ENCODE measurements around the gene ZBTB40. TPM values are rescaled to one million over a fixed set of nuclear protein-coding genes. Genes with fewer than 3 reads are reported as not detected.

Gene ZBTB40
- total RNA-seq, 1 experiment from 2014 or later: 19.5 TPM

DNA sequence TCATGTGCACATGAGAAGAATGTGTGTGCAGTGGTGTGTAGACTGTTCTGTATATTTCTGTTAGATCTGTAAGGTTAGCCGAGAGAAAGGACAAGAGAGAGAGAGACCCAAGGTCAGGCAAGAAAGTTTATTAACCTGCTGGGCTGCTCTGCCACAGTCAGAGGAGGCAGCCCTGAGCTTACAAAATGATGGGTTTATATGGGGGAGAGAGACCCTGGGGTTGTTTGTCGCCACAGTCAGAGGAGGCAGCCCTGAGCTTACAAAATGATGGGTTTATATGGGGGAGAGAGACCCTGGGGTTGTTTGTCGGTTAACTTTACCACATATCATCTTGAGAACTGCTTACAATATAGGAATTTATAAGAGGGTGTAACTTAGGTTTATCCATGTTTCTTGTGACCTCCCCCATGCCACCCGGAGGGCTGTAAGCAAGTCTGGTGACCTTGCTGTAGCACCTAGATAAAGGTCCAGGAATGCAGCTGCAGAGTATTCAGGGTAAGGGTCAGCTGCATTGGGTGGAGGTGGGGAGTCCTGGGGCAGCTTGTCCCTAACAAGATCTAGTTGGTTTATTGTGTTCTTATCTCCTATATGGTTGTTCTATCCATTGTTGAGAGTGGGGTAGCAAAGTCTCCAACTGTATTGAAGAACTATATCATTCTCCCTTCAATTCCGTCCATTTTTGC lies 9.3 kb upstream of the ZBTB40 start:
- no TSS peak for BruUV-seq (replicated peaks)
- DNase-seq (ENCODE audit: low read depth, low spot score): no peak
- Histone ChIP-seq H2AFZ (ENCODE audit: low read depth, low read length, poor library complexity, severe bottlenecking) (no peak overlapping the region), H3K9ac (ENCODE audit: low read length) (no peak overlapping the region), H3K9me3 (ENCODE audit: control insufficient read depth in 1 of 2, insufficient read depth in 1 of 2, low read depth in 1 of 2, low read length in 2 of 2) (peaks cover 8 to 11% of the 10 kb centered on the region in 2 experiments; a peak in 2 of 4 replicates), H3K27ac (ENCODE audit: low read depth, low read length) (no peak overlapping the region), H3K4me3 (replicated peaks in 1 of 2; ENCODE audit: low read depth in 1 of 2, low read length in 2 of 2) (no peak overlapping the region), H3K9me2 (ENCODE audit: insufficient read depth) (no peaks in the 10 kb centered on the region), H4K20me1 (ENCODE audit: insufficient read depth) (no peaks in the 10 kb centered on the region), H3K36me3 (ENCODE audit: control insufficient read depth in 1 of 2, insufficient read depth in 2 of 2, low read length in 2 of 2) (no peaks in the 10 kb centered on the region), H3K27me3 (ENCODE audit: insufficient read depth, low read length) (no peaks in the 10 kb centered on the region), H3K4me2 (ENCODE audit: low read length) (no peak overlapping the region), H3K4me1 (ENCODE audit: control insufficient read depth in 1 of 2, insufficient read depth in 2 of 2, low read length in 2 of 2) (peaks cover 3 to 4% of the 10 kb centered on the region in 2 experiments; a peak in 2 of 4 replicates), H3K79me2 (ENCODE audit: insufficient read depth, low read length) (no peaks in the 10 kb centered on the region)
- RAD21 ChIA-PET (ENCODE audit: low non-redundant PET in 1 of 2, low total read pairs in 2 of 2, uncharacterized antibody in 2 of 2, unreplicated experiment in 2 of 2): no interaction called here
- intact Hi-C loops (cut with micrococcal nuclease): no loop called here
- TF ChIP-seq CEBPB (IDR thresholded peaks at IDR 0.05; ENCODE audit: low read depth) (no peak), EGR1 (IDR thresholded peaks at IDR 0.05; ENCODE audit: low read depth) (no peak), POLR2AphosphoS5 (IDR thresholded peaks at IDR 0.05; ENCODE audit: low read depth, low read length) (no peak), ELF1 (IDR thresholded peaks at IDR 0.05; ENCODE audit: borderline replicate concordance, low read depth) (no peak), CBX3 (IDR thresholded peaks at IDR 0.05; ENCODE audit: low read depth) (no peak), ZNF274 (IDR thresholded peaks at IDR 0.05; ENCODE audit: low read depth, low read length) (no peak), EZH2phosphoT487 (IDR thresholded peaks at IDR 0.05; ENCODE audit: borderline replicate concordance) (no peak)
- TF ChIP-seq, protein P1, sequence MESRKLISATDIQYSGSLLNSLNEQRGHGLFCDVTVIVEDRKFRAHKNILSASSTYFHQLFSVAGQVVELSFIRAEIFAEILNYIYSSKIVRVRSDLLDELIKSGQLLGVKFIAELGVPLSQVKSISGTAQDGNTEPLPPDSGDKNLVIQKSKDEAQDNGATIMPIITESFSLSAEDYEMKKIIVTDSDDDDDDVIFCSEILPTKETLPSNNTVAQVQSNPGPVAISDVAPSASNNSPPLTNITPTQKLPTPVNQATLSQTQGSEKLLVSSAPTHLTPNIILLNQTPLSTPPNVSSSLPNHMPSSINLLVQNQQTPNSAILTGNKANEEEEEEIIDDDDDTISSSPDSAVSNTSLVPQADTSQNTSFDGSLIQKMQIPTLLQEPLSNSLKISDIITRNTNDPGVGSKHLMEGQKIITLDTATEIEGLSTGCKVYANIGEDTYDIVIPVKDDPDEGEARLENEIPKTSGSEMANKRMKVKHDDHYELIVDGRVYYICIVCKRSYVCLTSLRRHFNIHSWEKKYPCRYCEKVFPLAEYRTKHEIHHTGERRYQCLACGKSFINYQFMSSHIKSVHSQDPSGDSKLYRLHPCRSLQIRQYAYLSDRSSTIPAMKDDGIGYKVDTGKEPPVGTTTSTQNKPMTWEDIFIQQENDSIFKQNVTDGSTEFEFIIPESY (IDR thresholded peaks at IDR 0.05; ENCODE audit: extremely low read depth, insufficient replicate concordance, low read length): no peak
- TF ChIP-seq, protein P2, sequence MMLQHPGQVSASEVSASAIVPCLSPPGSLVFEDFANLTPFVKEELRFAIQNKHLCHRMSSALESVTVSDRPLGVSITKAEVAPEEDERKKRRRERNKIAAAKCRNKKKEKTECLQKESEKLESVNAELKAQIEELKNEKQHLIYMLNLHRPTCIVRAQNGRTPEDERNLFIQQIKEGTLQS (IDR thresholded peaks at IDR 0.05): no peak
- TF ChIP-seq, protein P3, sequence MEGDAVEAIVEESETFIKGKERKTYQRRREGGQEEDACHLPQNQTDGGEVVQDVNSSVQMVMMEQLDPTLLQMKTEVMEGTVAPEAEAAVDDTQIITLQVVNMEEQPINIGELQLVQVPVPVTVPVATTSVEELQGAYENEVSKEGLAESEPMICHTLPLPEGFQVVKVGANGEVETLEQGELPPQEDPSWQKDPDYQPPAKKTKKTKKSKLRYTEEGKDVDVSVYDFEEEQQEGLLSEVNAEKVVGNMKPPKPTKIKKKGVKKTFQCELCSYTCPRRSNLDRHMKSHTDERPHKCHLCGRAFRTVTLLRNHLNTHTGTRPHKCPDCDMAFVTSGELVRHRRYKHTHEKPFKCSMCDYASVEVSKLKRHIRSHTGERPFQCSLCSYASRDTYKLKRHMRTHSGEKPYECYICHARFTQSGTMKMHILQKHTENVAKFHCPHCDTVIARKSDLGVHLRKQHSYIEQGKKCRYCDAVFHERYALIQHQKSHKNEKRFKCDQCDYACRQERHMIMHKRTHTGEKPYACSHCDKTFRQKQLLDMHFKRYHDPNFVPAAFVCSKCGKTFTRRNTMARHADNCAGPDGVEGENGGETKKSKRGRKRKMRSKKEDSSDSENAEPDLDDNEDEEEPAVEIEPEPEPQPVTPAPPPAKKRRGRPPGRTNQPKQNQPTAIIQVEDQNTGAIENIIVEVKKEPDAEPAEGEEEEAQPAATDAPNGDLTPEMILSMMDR (IDR thresholded peaks at IDR 0.05 in 2 of 3, conservative IDR thresholded peaks at IDR 0.05 in 1 of 3; ENCODE audit: borderline replicate concordance in 1 of 3, insufficient read depth in 1 of 3, low read depth in 2 of 3, low read length in 2 of 3): no peak
- CTCF ChIA-PET: no interaction called here
- no peak for ATAC-seq
- POLR2A ChIA-PET: no interaction called here

Data from HCT116 (cell line).